Lung microvascular endothelial cell (primary cell): ENCODE results near the gene FRMD5. TPM values are rescaled to one million over a fixed set of nuclear protein-coding genes. Genes with fewer than 3 reads are reported as not detected.
A peak's percentile ranks its signal among the peaks of the same experiment; 100 is the strongest.

Experiments used
- DNase-seq, 2 donors: peaks; one replicate each; pipeline versions ENCODE4 v3.0.0 to v3.0.0-alpha.2; 2010; ENCODE audit warnings: low read depth in 2 of 2
- total RNA-seq: library from RNA; depleted of rRNA; stranded (reverse); fragments of >200 nt; gene quantifications from 2 replicates; pipeline ENCODE4 v1.2.1, GENCODE V29; 2014

The FRMD5 gene
- total RNA-seq, 1 donor from 2014 or later: 0.99 TPM

- no peak for DNase-seq
Observed at GRCh38 chr15:43931119-43931518, 264.0 kb downstream of the FRMD5 start.

- no peak for DNase-seq
Observed at GRCh38 chr15:43930556-43930955, 264.5 kb downstream of the FRMD5 start.

- no peak for DNase-seq
Observed at GRCh38 chr15:43930079-43930478, 265.0 kb downstream of the FRMD5 start.

- DNase-seq: no peak
Observed at GRCh38 chr15:43928152-43928551, 266.9 kb downstream of the FRMD5 start.

- DNase-seq: no peak
Observed at GRCh38 chr15:43927203-43927602, 267.9 kb downstream of the FRMD5 start.

GRCh38 chr15:43923553-43923952 is 271.5 kb downstream of the FRMD5 start:
- no peak for DNase-seq

- no peak for DNase-seq
Observed at GRCh38 chr15:43922021-43922420, 273.1 kb downstream of the FRMD5 start.

GRCh38 chr15:43920815-43921214 is 274.3 kb downstream of the FRMD5 start:
- DNase-seq: no peak

- DNase-seq: no peak
Observed at GRCh38 chr15:43920254-43920600, 274.8 kb downstream of the FRMD5 start.

- DNase-seq: no peak
Observed at GRCh38 chr15:43919540-43920253, 275.4 kb downstream of the FRMD5 start.

- DNase-seq: no peak
Observed at GRCh38 chr15:43918717-43919116, 276.4 kb downstream of the FRMD5 start.

GRCh38 chr15:43916326-43916660 is 278.8 kb downstream of the FRMD5 start:
- DNase-seq: no peak

GRCh38 chr15:43915631-43916325 is 279.3 kb downstream of the FRMD5 start:
- DNase-seq: no peak

GRCh38 chr15:43913941-43914340 is 281.1 kb downstream of the FRMD5 start:
- DNase-seq: no peak

- peak; percentile 53 to 96 for DNase-seq
Observed at GRCh38 chr15:43913026-43913780, 281.9 kb downstream of the FRMD5 start.

- no peak for DNase-seq
Observed at GRCh38 chr15:43912208-43912607, 282.9 kb downstream of the FRMD5 start.

- peak; percentile 68 to 96 for DNase-seq
Observed at GRCh38 chr15:43911235-43911781, 283.8 kb downstream of the FRMD5 start.

GRCh38 chr15:43908516-43909050 is 286.5 kb downstream of the FRMD5 start:
- no peak for DNase-seq

GRCh38 chr15:43905755-43906154 is 289.3 kb downstream of the FRMD5 start:
- no peak for DNase-seq

- peak; percentile 66 to 75 for DNase-seq
Observed at GRCh38 chr15:43903864-43904290, 291.2 kb downstream of the FRMD5 start.

- DNase-seq: no peak
Observed at GRCh38 chr15:43901495-43901894, 293.6 kb downstream of the FRMD5 start.

GRCh38 chr15:43900996-43901395 is 294.1 kb downstream of the FRMD5 start:
- DNase-seq: no peak
